GM12874 (cell line): ENCODE results near the gene ZBED4.

ENCODE experiments used
- TF ChIP-seq, protein P1 (sequence below): IDR thresholded peaks from 2 replicates; pipeline ENCODE4 v1.5.1; 2011; ENCODE audit warnings: low read depth, mild to moderate bottlenecking, control low read depth, low read length, moderate library complexity; ENCODE audit not compliant: insufficient read depth

The ZBED4 gene

DNA sequence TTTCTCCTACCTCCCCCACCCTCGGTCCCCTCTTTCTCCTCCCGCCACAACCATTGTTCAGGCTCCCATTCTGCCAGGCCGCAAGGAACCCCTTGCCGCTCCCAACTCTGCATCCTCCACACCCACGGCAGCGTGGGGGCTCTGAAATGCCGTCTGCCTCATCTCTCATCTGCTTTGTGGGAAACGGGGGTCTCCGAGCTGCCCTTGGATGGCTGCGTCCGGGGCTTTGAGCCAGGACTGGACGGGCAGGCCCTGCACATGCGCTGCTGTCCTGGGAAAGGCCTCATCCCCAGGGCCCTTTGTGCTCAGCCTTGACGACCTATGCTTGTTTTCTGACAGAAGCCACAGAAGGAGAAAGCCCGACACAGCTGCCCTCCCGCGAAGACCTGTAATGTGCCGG, 73.3 kb downstream of the ZBED4 start:
- TF ChIP-seq, protein P1, sequence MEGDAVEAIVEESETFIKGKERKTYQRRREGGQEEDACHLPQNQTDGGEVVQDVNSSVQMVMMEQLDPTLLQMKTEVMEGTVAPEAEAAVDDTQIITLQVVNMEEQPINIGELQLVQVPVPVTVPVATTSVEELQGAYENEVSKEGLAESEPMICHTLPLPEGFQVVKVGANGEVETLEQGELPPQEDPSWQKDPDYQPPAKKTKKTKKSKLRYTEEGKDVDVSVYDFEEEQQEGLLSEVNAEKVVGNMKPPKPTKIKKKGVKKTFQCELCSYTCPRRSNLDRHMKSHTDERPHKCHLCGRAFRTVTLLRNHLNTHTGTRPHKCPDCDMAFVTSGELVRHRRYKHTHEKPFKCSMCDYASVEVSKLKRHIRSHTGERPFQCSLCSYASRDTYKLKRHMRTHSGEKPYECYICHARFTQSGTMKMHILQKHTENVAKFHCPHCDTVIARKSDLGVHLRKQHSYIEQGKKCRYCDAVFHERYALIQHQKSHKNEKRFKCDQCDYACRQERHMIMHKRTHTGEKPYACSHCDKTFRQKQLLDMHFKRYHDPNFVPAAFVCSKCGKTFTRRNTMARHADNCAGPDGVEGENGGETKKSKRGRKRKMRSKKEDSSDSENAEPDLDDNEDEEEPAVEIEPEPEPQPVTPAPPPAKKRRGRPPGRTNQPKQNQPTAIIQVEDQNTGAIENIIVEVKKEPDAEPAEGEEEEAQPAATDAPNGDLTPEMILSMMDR: no peak

DNA sequence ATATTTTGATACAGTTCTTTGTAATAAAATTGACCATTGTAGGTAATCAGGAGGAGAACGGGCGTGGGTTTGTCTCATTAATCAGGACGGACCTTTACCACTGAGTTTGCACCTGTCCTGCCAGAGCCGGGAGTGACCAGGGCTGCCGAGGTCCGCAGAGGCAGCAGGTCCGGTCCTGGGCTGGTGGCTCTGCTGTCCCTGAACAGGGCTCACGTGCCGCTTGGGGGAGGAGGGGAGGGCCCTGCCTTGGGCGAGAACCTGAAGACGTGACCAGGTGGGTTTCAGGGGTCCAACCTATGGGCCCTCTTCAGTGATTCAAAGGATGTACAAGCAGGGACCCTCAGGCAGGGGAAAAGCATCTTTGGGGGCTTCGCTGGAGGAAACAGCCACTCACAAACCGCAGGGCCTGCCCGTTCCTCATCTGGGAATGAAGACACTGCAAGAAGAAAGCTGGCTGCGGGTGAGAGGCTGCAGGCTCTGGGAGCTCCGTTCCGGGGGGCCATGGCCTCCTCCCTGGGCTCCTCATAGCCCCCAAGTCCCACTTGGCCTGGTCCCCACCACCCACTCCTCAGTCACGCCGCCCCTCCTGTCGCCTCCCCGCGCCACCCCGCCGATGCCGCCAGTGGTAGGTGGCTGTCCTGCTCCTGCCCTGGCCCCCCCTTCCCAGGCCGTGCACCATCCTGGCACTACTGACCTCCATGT, 74.0 kb downstream of the ZBED4 start:
- TF ChIP-seq, protein P1: no peak

DNA sequence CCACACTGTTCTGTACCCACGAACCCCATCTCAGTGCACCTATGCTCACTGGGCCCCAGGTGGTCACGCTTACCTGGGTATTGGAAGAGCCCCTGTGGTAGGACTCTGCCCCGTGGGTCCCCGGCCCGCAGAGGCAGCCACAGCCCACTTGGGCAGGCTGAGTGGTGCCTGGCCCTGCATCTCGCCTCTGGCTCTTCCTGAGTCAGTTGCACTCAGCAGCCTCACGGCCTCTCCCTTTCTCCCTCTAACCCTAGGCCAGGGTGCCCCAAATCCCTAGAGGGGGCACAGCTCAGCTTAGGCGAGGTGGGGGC, 74.5 kb downstream of the ZBED4 start:
- TF ChIP-seq, protein P1: no peak

DNA sequence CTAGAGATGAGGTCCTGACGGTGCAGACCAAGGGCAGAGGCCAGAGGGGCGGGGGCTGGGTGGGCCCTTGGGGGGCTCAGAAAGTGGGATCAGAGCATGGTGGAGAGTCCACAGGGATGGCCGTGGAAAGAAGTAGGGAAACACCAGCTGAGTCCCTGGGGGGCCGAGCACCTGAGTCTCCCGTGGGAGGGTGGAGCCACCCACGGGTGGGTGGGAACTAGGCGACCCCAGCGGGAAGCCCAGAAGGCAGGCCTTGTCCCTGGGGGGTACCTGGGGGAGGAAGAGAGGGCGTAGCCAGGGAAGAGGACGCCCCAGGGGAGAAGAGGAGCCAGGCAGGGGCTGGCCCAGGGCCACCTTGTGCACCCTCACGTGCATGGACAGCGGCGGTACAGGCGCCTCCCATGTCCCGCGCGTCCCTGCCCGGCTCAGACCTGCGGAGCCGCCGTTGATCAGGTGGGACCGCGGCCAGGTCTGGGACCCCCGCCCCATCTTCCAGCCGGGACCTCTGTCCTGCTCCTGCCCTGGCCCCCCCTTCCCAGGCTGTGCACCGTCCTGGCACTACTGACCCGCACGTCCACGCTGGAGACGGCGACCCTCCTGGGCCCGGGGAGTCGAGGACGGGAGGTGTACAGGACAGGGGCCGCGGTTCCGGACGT, 75.0 kb downstream of the ZBED4 start:
- TF ChIP-seq, protein P1: no peak

DNA sequence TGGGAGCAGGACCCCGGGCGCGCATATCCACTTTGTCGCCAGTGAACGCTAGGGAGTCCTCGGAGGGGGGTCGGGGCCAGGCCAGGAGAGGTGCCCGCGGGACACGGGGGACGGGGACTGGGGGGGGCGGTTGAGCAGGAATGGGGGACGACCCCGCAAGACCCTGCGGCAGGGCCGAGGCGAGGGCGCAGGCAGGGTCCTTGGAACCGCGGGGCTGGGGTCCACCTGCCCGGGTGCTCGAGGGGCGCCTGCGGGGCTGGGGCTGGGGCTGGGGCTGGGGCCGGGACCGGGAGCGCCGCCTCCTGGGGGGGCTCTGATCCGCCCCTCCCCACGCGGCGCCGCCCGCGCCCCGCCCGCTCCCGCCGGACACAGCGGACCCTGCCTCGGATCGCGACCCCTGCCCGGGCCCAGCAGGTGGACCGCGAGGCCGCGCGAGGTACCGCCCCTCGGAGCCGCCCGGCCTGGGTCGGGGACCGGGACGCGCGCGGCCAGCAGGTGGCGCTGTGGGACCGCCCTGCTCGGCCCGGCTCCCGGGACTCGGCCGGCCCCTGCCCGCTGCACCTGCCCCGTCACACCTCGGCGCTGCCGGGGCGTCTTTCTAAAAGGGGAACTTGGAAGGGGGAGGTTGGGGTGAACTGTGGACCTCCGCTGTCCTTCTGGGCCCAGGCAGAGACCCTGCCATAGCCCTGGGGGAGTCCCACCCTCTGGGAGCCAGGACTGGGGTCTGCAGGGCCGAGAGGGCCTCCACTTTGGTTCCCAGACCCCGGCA, 75.8 kb downstream of the ZBED4 start:
- TF ChIP-seq, protein P1: peak; percentile 82

DNA sequence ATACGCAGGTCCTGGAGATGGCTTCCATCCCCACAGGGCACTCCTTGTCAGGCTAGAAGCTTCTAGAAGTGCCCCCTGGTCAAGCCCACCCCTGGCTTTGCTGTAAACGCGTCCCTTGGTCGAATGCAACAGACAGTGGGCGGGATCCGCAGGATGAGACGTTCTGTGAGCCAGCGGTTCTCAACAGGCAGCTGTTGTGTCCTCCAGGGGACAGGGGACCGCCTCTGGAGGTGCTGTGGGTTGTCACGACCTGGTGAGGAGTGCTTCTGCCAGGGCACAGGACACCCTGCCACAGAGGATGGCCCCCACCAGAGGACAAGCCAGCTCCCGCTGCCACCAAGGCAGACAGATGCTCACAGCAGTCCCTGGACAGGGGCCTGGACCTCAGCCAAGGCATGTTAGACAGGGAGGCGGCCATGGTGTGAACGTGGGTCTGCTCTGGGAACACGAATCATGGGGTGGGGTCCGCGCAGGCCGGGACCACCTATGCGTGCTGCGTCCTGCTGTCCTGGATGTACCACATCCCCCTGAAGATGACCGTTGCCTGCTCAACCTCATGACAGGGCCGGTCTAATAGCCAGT, 76.4 kb downstream of the ZBED4 start:
- TF ChIP-seq, protein P1: no peak
